ENCODE results near the gene SMCO4. TPM values are rescaled to one million over a fixed set of nuclear protein-coding genes. Genes with fewer than 3 reads are reported as not detected.

SMCO4 gene
- total RNA-seq, 1 donor from 2014 or later = 26.5 TPM

- peaks cover 36% of the 10 kb centered on the region for H3K4me1 Mint-ChIP-seq (ENCODE audit: low read depth)
- no peaks in the 10 kb centered on the region for H3K27me3 Mint-ChIP-seq
- DNase-seq (ENCODE audit: low spot score, unreplicated experiment) = no peak
- H3K4me3 Mint-ChIP-seq (ENCODE audit: low read depth) = no peak overlapping the region
- no peak overlapping the region for H3K27ac Mint-ChIP-seq
- H3K36me3 Mint-ChIP-seq (ENCODE audit: insufficient read depth) = no peaks in the 10 kb centered on the region
- H3K9me3 Mint-ChIP-seq (ENCODE audit: low read depth) = no peaks in the 10 kb centered on the region
- TF ChIP-seq, protein P1, sequence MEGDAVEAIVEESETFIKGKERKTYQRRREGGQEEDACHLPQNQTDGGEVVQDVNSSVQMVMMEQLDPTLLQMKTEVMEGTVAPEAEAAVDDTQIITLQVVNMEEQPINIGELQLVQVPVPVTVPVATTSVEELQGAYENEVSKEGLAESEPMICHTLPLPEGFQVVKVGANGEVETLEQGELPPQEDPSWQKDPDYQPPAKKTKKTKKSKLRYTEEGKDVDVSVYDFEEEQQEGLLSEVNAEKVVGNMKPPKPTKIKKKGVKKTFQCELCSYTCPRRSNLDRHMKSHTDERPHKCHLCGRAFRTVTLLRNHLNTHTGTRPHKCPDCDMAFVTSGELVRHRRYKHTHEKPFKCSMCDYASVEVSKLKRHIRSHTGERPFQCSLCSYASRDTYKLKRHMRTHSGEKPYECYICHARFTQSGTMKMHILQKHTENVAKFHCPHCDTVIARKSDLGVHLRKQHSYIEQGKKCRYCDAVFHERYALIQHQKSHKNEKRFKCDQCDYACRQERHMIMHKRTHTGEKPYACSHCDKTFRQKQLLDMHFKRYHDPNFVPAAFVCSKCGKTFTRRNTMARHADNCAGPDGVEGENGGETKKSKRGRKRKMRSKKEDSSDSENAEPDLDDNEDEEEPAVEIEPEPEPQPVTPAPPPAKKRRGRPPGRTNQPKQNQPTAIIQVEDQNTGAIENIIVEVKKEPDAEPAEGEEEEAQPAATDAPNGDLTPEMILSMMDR (IDR thresholded peaks at IDR 0.05; ENCODE audit: unreplicated experiment) = no peak
These were observed 52.1 kb downstream of the SMCO4 start for GRCh38 chr11:93490996-93491618.

DNA sequence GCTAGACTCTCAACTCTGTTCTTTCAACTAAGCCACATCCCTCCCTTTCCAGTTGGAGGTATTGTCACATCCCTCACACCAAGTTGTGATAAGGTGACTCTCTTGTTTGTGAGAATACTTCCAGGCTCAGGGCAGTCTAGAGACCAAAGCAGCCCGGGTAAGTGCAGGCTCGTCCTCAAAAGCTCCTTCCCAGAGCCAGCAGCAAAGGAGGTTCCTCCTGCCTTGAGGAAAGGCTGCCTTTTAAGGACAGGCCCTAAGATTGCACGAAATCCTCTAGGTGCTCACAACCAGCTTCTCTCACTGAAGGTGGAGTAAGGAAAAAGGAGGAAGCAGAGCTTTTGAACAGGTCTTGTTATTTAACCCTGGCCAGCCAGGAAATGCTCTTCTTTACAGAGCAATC is 53.4 kb downstream of the SMCO4 start:
- Mint-ChIP-seq H3K27ac (no peak overlapping the region), H3K4me1 (ENCODE audit: low read depth) (peaks cover 36% of the 10 kb centered on the region), H3K9me3 (ENCODE audit: low read depth) (no peaks in the 10 kb centered on the region), H3K27me3 (no peaks in the 10 kb centered on the region), H3K36me3 (ENCODE audit: insufficient read depth) (no peaks in the 10 kb centered on the region), H3K4me3 (ENCODE audit: low read depth) (no peak overlapping the region)
- DNase-seq (ENCODE audit: low spot score, unreplicated experiment) = no peak
- TF ChIP-seq, protein P1 (IDR thresholded peaks at IDR 0.05; ENCODE audit: unreplicated experiment) = no peak

- no peak for DNase-seq (ENCODE audit: low spot score, unreplicated experiment)
- Mint-ChIP-seq H3K4me3 (ENCODE audit: low read depth) (no peak overlapping the region), H3K27ac (no peak overlapping the region), H3K4me1 (ENCODE audit: low read depth) (peaks cover 15% of the 10 kb centered on the region), H3K9me3 (ENCODE audit: low read depth) (no peaks in the 10 kb centered on the region), H3K27me3 (no peaks in the 10 kb centered on the region), H3K36me3 (ENCODE audit: insufficient read depth) (peaks cover 4% of the 10 kb centered on the region)
- TF ChIP-seq, protein P1 (IDR thresholded peaks at IDR 0.05; ENCODE audit: unreplicated experiment) = no peak
These were observed 56.1 kb downstream of the SMCO4 start for GRCh38 chr11:93487032-93487483.

- TF ChIP-seq, protein P1 (IDR thresholded peaks at IDR 0.05; ENCODE audit: unreplicated experiment) = no peak
- Mint-ChIP-seq H3K4me3 (ENCODE audit: low read depth) (no peak overlapping the region), H3K27ac (no peak overlapping the region), H3K4me1 (ENCODE audit: low read depth) (peaks cover 7% of the 10 kb centered on the region), H3K9me3 (ENCODE audit: low read depth) (no peaks in the 10 kb centered on the region), H3K36me3 (ENCODE audit: insufficient read depth) (peaks cover 4% of the 10 kb centered on the region), H3K27me3 (no peaks in the 10 kb centered on the region)
- DNase-seq (ENCODE audit: low spot score, unreplicated experiment) = no peak
These were observed 57.2 kb downstream of the SMCO4 start for GRCh38 chr11:93485983-93486382.

GRCh38 chr11:93484716-93485115 is 58.5 kb downstream of the SMCO4 start:
- H3K4me1 Mint-ChIP-seq (ENCODE audit: low read depth) = peaks cover 1% of the 10 kb centered on the region
- no peak overlapping the region for H3K4me3 Mint-ChIP-seq (ENCODE audit: low read depth)
- H3K27me3 Mint-ChIP-seq = no peaks in the 10 kb centered on the region
- TF ChIP-seq, protein P1 (IDR thresholded peaks at IDR 0.05; ENCODE audit: unreplicated experiment) = no peak
- H3K36me3 Mint-ChIP-seq (ENCODE audit: insufficient read depth) = peaks cover 4% of the 10 kb centered on the region
- no peak for DNase-seq (ENCODE audit: low spot score, unreplicated experiment)
- no peak overlapping the region for H3K27ac Mint-ChIP-seq
- H3K9me3 Mint-ChIP-seq (ENCODE audit: low read depth) = no peaks in the 10 kb centered on the region

Data from progenitor cell of endocrine pancreas (in vitro differentiated cells).